Small intestine (tissue), 16 donors: ENCODE data around the gene CACNG8. TPM values are rescaled to one million over a fixed set of nuclear protein-coding genes. Genes with fewer than 3 reads are reported as not detected.

Experiments used
- DNase-seq, 2 donors: peaks; one replicate each; pipeline versions ENCODE4 v3.0.0 to v3.0.0-alpha.2; 2013
- FAIRE-seq: peaks from 2 replicates; lab custom pipeline; 2012; peaks lifted over from hg19 to GRCh38; lab: Jason Lieb, UNC
- H3K27ac ChIP-seq, 3 donors: one replicate each; pipeline ENCODE4 v1.5.1; 2013; ENCODE audit warnings: low read length in 2 of 3, mild to moderate bottlenecking in 2 of 3, control low read depth in 1 of 3, inconsistent platforms in 1 of 3, low read depth in 1 of 3, moderate library complexity in 1 of 3
- H3K27me3 ChIP-seq, 3 donors: one replicate each; pipeline ENCODE4 v1.6.1; 2013; ENCODE audit warnings: low read length in 3 of 3, inconsistent platforms in 1 of 3; ENCODE audit not compliant: control insufficient read depth in 3 of 3, insufficient read depth in 3 of 3
- H3K36me3 ChIP-seq, 3 donors: one replicate each; pipeline ENCODE4 v1.6.1; 2013; ENCODE audit warnings: low read length in 3 of 3, inconsistent platforms in 1 of 3, low read depth in 1 of 3, mild to moderate bottlenecking in 1 of 3, moderate library complexity in 1 of 3; ENCODE audit not compliant: control insufficient read depth in 3 of 3, insufficient read depth in 2 of 3
- H3K4me1 ChIP-seq, 3 donors: one replicate each; pipeline ENCODE4 v1.6.1; 2013; ENCODE audit warnings: low read length in 2 of 3, inconsistent platforms in 1 of 3, low read depth in 1 of 3, mild to moderate bottlenecking in 1 of 3, moderate library complexity in 1 of 3; ENCODE audit not compliant: control insufficient read depth in 3 of 3, insufficient read depth in 2 of 3
- H3K4me3 ChIP-seq, 3 donors: one replicate each; pipeline ENCODE4 v1.5.1; 2013; ENCODE audit warnings: low read length in 3 of 3, control low read depth in 1 of 3, inconsistent platforms in 1 of 3, low read depth in 1 of 3, mild to moderate bottlenecking in 1 of 3, moderate library complexity in 1 of 3
- H3K9me3 ChIP-seq, 2 donors: one replicate each; pipeline ENCODE4 v1.6.1; 2013; ENCODE audit warnings: low read depth in 1 of 2, low read length in 1 of 2; ENCODE audit not compliant: control insufficient read depth in 2 of 2, insufficient read depth in 1 of 2
- WGBS, 3 donors: extraction: QIAGEN DNeasy Blood & Tissue Kit; methylation state at CpG; one replicate each; pipeline ENCODE4 v1.1.7; 2013; 5-methylcytosine and 5-hydroxymethylcytosine counted together
- long read RNA-seq, 10 donors: transcript quantifications; one replicate each; lab custom pipeline, GENCODE V29; 2026
- polyA plus RNA-seq, 4 donors: library from polyadenylated mRNA; stranded (reverse) in 3 of 4; unstranded in 1 of 4; fragments of 200-250 nt in 3 of 4; fragments of 120-200 nt in 1 of 4; gene quantifications; one replicate each; pipeline versions ENCODE4 v1.2.1 to v1.2.3, GENCODE V29; 2013
- donor health status: healthy with polysubstance abuse.
- donor health status: control.
- donor health status: control.
- donor health status: Bipolar disorder and iron deficiency.
- donor health status: healthy.

CACNG8 gene
- under 1 TPM in 2 of 4 donors, not detected in 2; 0.03 to 0.12 TPM for polyA plus RNA-seq
- long read RNA-seq, donor 1 = 0 reads
- long read RNA-seq, donor 2 = 0 reads
- long read RNA-seq, donor 3 = 0 reads
- long read RNA-seq, donor 4 = 0 reads
- long read RNA-seq, donor 5 = 0 reads
- long read RNA-seq, donor 6 = 0 reads
- long read RNA-seq, donor 7 = 0 reads
- long read RNA-seq, donor 8 = 0 reads
- long read RNA-seq, donor 9 = 0 reads
- long read RNA-seq, donor 10 = 0 reads

- DNase-seq (no peak), FAIRE-seq (no peak)
- Histone ChIP-seq H3K36me3 (no peaks in the 10 kb centered on the region), H3K4me1 (no peaks in the 10 kb centered on the region), H3K9me3 (no peaks in the 10 kb centered on the region), H3K27ac (no peak within 1 kb of the TSS), H3K27me3 (peaks cover 2 to 49% (median 32%) of the 10 kb centered on the region in 3 donors), H3K4me3 (no peak within 1 kb of the TSS)
- whole genome bisulfite sequencing, 3 donors = 4 to 17% (median 12%) methylated on average over 27 to 55 of the region's 55 CpGs
Measured at GRCh38 chr19:53962887-53963431, at the start of gene CACNG8. CACNG8 (plus strand) TSS chr19:53962937.

- no peak for FAIRE-seq
- 52 to 64% (median 57%) methylated on average over 7 to 8 of the region's 8 CpGs for WGBS, 3 donors
Measured at GRCh38 chr19:53915000-53915399, 47.7 kb upstream of the CACNG8 start.

GRCh38 chr19:53916004-53916403 is 46.7 kb upstream of the CACNG8 start:
- FAIRE-seq = no peak
- no peak overlapping the region for H3K4me3 ChIP-seq
- 55 to 69% (median 59%) methylated on average over 6 of the region's 6 CpGs for WGBS, 3 donors
- no peaks in the 10 kb centered on the region for H3K9me3 ChIP-seq
- H3K4me1 ChIP-seq = no peaks in the 10 kb centered on the region
- no peak for DNase-seq
- H3K27me3 ChIP-seq = peaks cover 0 to 6% (median 2%) of the 10 kb centered on the region in 3 donors
- no peak overlapping the region for H3K27ac ChIP-seq
- no peaks in the 10 kb centered on the region for H3K36me3 ChIP-seq

More at GRCh38 chr19:53915000-53915399, 47.7 kb upstream of the CACNG8 start:
- Histone ChIP-seq H3K4me1 (no peaks in the 10 kb centered on the region), H3K4me3 (no peak overlapping the region), H3K9me3 (no peaks in the 10 kb centered on the region), H3K36me3 (no peaks in the 10 kb centered on the region), H3K27ac (no peak overlapping the region), H3K27me3 (peaks cover 0 to 15% (median 9%) of the 10 kb centered on the region in 3 donors)
- no peak for DNase-seq

DNA sequence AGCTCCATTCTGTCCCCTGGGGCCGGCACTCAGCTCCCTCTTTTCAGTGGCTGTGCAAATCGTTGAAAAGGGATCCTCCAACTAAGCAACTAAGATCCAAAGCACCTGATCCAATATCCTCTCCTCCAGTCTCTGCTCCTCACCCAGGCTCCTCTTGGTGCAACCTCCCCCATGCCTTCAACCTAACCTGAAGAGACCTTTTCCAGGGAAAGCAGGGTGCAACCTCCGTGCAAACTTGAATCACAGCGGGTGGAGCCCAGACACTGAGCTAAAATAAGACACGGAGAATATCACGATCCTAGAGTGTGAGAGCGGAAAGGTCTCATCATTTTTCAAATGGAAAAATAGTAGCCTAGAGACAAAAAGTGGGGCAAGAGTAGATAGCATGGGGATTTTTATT is 45.4 kb upstream of the CACNG8 start:
- Histone ChIP-seq H3K27me3 (no peaks in the 10 kb centered on the region), H3K4me1 (no peaks in the 10 kb centered on the region), H3K36me3 (no peaks in the 10 kb centered on the region), H3K9me3 (no peaks in the 10 kb centered on the region), H3K27ac (no peak overlapping the region), H3K4me3 (no peak overlapping the region)
- 74 to 87% (median 83%) methylated on average over 7 of the region's 7 CpGs for WGBS, 3 donors
- FAIRE-seq (no peak), DNase-seq (no peak)

- no peaks in the 10 kb centered on the region for H3K9me3 ChIP-seq
- H3K4me1 ChIP-seq = no peaks in the 10 kb centered on the region
- FAIRE-seq (no peak), DNase-seq (peak in 1 of 2 donors; percentile 68)
- H3K4me3 ChIP-seq = no peak overlapping the region
- H3K36me3 ChIP-seq = no peaks in the 10 kb centered on the region
- H3K27me3 ChIP-seq = no peaks in the 10 kb centered on the region
- no peak overlapping the region for H3K27ac ChIP-seq
- 0 to 33% (median 0%) methylated on average over 2 to 8 of the region's 8 CpGs for WGBS, 3 donors
Measured at GRCh38 chr19:53927739-53928138, 35.0 kb upstream of the CACNG8 start.

GRCh38 chr19:53936029-53936428 is 26.7 kb upstream of the CACNG8 start:
- FAIRE-seq = no peak
- Histone ChIP-seq H3K4me3 (no peak overlapping the region), H3K27me3 (peaks cover 0 to 5% (median 2%) of the 10 kb centered on the region in 3 donors), H3K9me3 (no peaks in the 10 kb centered on the region), H3K27ac (no peak overlapping the region), H3K4me1 (no peaks in the 10 kb centered on the region), H3K36me3 (no peaks in the 10 kb centered on the region)
- WGBS, 3 donors = 57 to 62% (median 57%) methylated on average over 7 of the region's 7 CpGs
- DNase-seq = no peak

DNA sequence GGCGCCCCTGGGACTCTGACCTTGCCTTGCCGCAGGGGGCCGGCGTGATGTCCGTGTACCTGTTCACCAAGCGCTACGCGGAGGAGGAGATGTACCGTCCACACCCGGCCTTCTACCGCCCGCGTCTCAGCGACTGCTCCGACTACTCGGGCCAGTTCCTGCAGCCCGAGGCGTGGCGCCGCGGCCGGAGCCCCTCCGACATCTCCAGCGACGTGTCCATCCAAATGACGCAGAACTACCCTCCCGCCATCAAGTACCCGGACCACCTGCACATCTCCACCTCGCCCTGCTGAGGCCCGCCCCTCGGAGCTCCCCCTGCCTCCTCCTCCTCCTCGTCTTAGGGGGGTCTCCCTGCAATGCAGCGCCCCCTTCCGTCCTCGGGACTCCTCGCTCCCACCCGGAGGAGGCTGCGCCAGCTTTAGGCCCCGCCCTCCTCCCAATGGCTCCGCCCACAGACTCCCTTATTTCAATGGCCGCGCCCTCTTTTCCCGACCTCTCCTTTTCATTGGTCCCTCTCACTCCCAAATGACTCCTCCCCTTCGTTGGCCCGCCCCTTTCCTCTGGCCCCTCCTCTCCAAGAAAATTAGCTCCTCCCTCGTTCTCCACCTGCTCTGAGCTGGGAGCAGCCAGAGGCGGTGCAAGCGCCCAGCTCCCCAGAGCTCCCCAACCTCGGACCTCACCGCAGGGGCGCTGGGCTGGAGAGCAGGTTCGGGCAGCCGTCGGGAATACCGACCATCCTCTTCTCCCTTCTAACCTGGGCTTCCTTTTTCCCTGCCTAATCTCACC is 20.5 kb upstream of the CACNG8 start:
- H3K27me3 ChIP-seq = peaks cover 0 to 31% (median 24%) of the 10 kb centered on the region in 3 donors
- 7 to 15% (median 12%) methylated on average over 38 to 55 of the region's 55 CpGs for WGBS, 3 donors
- no peak for FAIRE-seq
- no peaks in the 10 kb centered on the region for H3K36me3 ChIP-seq
- no peak overlapping the region for H3K4me3 ChIP-seq
- H3K27ac ChIP-seq = no peak overlapping the region
- no peaks in the 10 kb centered on the region for H3K9me3 ChIP-seq
- H3K4me1 ChIP-seq = no peaks in the 10 kb centered on the region
- no peak for DNase-seq

DNA sequence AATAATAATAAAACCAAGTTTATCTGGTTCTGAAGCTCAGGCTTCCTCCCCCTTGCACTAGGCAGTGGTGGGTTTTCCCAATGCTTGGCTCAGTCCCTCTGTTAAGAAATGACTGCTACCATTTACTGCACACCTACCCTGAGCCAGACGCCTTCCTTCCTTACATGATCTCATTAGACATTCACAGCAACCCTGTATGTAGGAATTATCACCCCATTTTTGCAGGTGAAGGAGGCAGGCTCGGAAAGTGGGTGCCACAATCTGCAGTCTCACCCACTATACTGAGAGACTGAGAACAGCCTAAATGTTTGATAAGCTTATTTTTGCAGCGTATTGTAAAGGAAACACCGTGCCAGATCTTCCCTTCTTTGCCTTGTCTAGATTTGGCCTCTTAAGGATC is 18.3 kb upstream of the CACNG8 start:
- no peak for DNase-seq
- 74 to 83% (median 79%) methylated on average over 4 of the region's 4 CpGs for WGBS, 3 donors

More for the DNA sequence above, 18.3 kb upstream of the CACNG8 start:
- no peak overlapping the region for H3K4me3 ChIP-seq
- no peak for FAIRE-seq
- no peaks in the 10 kb centered on the region for H3K9me3 ChIP-seq
- H3K4me1 ChIP-seq = no peaks in the 10 kb centered on the region
- peaks cover 0 to 31% (median 24%) of the 10 kb centered on the region in 3 donors for H3K27me3 ChIP-seq
- no peak overlapping the region for H3K27ac ChIP-seq
- no peaks in the 10 kb centered on the region for H3K36me3 ChIP-seq
